ENCODE data around the gene BCKDK. TPM values are rescaled to one million over a fixed set of nuclear protein-coding genes. Genes with fewer than 3 reads are reported as not detected.

BCKDK gene
- polyA plus RNA-seq, 3 donors from 2014 or later, result 21.4 to 50.3 (median 30.1) TPM

DNA sequence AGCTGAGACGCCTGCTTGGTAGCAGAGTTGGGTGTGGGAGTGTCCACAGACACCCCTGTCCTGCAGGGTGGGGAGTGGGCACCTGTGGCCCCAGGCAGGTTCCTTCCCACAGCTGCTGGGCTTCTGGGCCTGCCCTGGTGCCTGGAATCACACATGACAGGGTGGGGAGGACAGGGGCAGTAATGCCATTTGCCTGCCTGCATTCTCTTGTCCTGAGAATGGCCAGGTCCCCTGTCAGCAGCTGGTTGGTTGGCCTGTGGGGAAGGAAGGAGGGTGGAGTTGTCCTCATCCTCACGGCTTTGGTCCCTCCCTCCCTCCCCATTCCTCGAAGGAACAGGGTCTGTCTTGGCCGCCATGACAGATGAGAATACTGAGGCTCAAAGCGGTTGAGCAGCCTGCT lies 24.6 kb upstream of the BCKDK start:
- H3K27ac Mint-ChIP-seq, result peak overlapping the region in 1 of 6 donors; percentile 22
- H3K4me3 Mint-ChIP-seq, result no peak overlapping the region

DNA sequence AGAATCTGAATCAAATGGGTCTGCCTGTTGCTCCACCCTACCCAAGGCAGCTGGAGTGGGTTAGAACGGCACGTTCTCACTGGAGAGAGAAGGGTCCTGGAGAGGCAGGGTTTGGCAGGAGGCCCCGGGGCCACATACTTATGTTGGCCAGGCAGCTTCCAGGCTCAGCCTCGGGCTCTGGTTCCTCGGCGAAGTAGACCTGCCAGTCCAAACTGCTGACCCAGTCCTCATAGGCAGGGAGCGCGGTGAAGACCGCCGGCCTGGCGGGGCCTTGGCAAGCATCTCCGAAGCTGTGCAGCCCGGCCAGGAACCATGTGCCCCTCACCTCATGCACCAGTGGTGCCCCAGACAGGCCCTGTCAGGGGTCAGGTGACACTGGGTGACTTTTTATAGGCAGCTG lies 24.2 kb upstream of the BCKDK start:
- Mint-ChIP-seq H3K4me3 (no peak overlapping the region), H3K27ac (no peak overlapping the region), H3K27me3 (ENCODE audit: low read depth in 3 of 3) (peaks cover 0 to under 1% (median 0%) of the 10 kb centered on the region in 3 donors), H3K9me3 (no peaks in the 10 kb centered on the region), H3K4me1 (peaks cover 13 to 20% of the 10 kb centered on the region in 2 donors), H3K36me3 (peaks cover 0 to 6% (median 4%) of the 10 kb centered on the region in 3 donors)
- no peak for DNase-seq

More for the DNA sequence above, 24.6 kb upstream of the BCKDK start:
- peaks cover 0 to 6% (median 4%) of the 10 kb centered on the region in 3 donors for H3K36me3 Mint-ChIP-seq
- no peak for DNase-seq
- peaks cover 13 to 22% of the 10 kb centered on the region in 2 donors for H3K4me1 Mint-ChIP-seq
- peaks cover 0 to 3% (median 2%) of the 10 kb centered on the region in 3 donors for H3K27me3 Mint-ChIP-seq (ENCODE audit: low read depth in 3 of 3)
- no peaks in the 10 kb centered on the region for H3K9me3 Mint-ChIP-seq

DNA sequence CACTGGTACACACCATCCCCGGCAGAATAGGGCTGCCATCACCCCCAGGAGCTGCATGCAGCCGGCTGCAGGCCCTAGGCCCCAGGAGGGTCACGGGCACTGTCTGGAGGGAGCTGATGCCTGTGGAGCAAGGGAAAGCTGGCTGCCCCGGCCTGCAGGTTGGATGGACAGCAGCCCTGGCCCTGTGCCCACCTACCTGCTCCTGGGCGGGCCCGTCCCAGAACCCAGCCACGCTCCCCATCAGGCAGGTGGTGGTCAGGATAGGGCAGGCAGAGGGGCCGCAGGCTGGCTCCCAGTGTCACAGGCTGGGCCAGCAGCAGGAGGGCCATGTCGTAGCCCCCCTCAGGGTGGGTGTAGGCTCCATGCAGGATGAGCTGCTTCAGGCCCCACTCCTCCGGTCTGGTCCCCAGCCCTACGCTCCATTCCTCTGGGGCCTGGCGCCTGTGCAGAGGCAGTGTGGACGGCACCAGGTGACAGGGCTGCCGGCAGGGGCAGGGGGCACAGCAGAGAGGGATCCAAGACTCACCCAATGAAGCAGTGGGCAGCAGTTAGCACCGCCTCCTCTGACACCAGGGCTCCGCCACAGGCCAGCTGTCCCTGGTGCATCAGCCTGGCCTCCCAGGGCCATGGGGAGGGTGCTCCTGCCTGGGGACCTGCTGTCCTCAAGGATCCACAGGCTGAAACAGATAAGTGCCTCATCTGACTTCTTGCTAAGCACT lies 23.4 kb upstream of the BCKDK start:
- no peak for DNase-seq

DNA sequence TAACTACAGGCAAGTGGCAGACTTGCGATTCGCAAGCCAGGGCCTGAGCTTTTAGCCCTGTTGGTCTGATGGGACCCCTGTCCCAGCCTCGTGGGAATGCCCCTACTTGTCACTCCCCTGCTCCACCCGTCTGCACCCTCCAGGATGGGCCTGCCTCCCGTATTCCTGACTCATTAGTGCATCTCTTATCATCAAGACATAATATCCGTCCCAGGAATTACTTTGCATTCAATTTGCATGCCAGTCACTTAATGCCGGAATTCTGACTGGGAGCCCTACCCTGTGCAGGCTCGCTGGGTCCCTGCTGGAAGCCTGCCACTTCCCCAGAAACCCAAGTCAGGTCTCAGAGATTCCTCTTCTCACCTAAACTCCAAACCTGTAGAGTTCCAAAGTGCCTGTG lies 22.8 kb upstream of the BCKDK start:
- H3K27ac Mint-ChIP-seq, result peak overlapping the region in 1 of 6 donors; percentile 55
- DNase-seq, result no peak
- H3K4me3 Mint-ChIP-seq, result no peak overlapping the region
- H3K36me3 Mint-ChIP-seq, result peaks cover 0 to 6% (median 4%) of the 10 kb centered on the region in 3 donors
- peaks cover 6 to 12% of the 10 kb centered on the region in 2 donors for H3K4me1 Mint-ChIP-seq
- H3K27me3 Mint-ChIP-seq (ENCODE audit: low read depth in 3 of 3), result no peaks in the 10 kb centered on the region
- H3K9me3 Mint-ChIP-seq, result no peaks in the 10 kb centered on the region

More for the DNA sequence above, 23.4 kb upstream of the BCKDK start:
- H3K27me3 Mint-ChIP-seq (ENCODE audit: low read depth in 3 of 3), result no peaks in the 10 kb centered on the region
- peak overlapping the region in 1 of 6 donors; percentile 55 for H3K27ac Mint-ChIP-seq
- no peak overlapping the region for H3K4me3 Mint-ChIP-seq
- peaks cover 0 to 6% (median 4%) of the 10 kb centered on the region in 3 donors for H3K36me3 Mint-ChIP-seq
- H3K9me3 Mint-ChIP-seq, result no peaks in the 10 kb centered on the region
- peaks cover 6 to 13% of the 10 kb centered on the region in 2 donors for H3K4me1 Mint-ChIP-seq

DNA sequence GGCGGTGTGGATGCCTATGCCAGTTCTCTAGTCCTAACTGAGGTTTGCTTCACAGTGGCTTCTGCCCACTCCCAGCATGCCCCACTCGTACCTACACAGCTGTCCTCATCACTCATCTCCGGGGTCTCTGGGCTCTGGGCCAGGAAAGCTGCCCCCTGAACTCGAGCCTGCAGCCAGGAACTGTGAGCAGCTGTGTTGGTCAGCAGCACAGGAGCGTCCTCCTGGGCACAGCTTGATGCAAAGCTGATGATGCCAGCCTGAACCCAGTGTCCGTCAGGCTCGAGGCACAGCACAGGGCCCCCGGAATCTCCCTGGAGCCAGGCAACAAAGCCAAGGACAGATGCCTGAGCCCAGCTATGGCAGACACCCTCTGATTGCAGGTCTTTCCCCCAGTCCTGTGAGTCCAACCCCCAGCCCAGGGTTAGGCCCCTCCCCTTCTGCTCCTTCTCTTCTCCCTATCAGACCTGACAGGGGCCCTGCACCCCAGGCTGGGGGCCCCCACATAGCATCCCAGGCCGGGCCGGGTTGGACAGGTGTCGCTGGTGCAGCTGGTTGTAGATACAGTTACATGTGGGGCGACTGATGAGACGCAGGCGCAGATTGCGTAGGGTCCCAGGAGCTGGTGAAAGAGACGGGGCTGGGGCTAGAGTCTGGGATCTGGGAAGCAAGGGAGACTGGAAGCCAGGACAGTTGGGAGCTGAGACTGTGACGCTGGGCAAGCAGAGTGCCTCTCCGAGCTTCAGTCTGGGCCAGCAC lies 22.1 kb upstream of the BCKDK start:
- Mint-ChIP-seq H3K4me3 (no peak overlapping the region), H3K27me3 (ENCODE audit: low read depth in 3 of 3) (no peaks in the 10 kb centered on the region), H3K27ac (peak overlapping the region in 2 of 6 donors; percentile 7 to 50), H3K9me3 (no peaks in the 10 kb centered on the region), H3K4me1 (peaks cover 3 to 6% of the 10 kb centered on the region in 2 donors), H3K36me3 (peaks cover 0 to 6% (median 4%) of the 10 kb centered on the region in 3 donors)
- no peak for DNase-seq

DNA sequence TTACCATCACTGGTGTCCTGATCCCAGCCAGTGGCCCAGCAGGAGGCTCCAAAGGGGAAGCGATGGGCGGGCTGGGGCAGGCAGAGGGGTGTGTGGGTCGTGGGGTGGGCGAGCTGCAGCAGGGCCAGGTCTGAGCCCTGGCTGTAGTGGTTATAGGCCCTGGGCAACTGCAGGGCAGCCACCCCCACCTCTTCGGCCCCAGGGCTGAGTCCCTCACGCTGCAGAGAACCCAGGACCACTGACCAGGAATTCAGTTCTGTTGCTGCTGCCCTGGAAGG lies 21.6 kb upstream of the BCKDK start:
- peaks cover 0 to 6% (median 4%) of the 10 kb centered on the region in 3 donors for H3K36me3 Mint-ChIP-seq
- H3K4me3 Mint-ChIP-seq, result no peak overlapping the region
- H3K27me3 Mint-ChIP-seq (ENCODE audit: low read depth in 3 of 3), result no peaks in the 10 kb centered on the region
- peaks cover 3 to 6% of the 10 kb centered on the region in 2 donors for H3K4me1 Mint-ChIP-seq
- no peaks in the 10 kb centered on the region for H3K9me3 Mint-ChIP-seq
- no peak for DNase-seq
- H3K27ac Mint-ChIP-seq, result no peak overlapping the region

DNA sequence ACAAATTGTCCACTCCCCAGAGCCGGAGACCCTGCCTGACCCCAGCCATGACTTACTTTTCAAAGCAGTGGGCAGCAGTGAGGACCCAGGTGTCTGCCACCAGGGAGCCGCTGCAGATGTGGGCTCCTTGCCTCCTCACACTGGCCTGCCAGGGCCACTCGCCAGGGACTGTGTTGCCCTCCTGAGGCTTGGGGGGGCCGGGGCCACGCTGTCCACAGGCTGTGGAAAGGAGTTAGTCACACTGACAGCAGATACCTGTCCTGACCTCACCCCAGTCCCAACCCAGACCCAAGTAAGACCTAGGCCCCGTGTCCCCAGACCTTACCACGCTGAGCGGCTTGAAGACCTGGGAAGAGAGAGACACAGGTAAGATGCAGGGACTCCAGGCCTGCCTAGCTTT lies 20.7 kb upstream of the BCKDK start:
- Mint-ChIP-seq H3K4me3 (no peak overlapping the region), H3K27ac (no peak overlapping the region), H3K36me3 (peaks cover 0 to 4% (median 3%) of the 10 kb centered on the region in 3 donors), H3K27me3 (ENCODE audit: low read depth in 3 of 3) (no peaks in the 10 kb centered on the region), H3K4me1 (no peaks in the 10 kb centered on the region), H3K9me3 (no peaks in the 10 kb centered on the region)
- DNase-seq, result no peak

DNA sequence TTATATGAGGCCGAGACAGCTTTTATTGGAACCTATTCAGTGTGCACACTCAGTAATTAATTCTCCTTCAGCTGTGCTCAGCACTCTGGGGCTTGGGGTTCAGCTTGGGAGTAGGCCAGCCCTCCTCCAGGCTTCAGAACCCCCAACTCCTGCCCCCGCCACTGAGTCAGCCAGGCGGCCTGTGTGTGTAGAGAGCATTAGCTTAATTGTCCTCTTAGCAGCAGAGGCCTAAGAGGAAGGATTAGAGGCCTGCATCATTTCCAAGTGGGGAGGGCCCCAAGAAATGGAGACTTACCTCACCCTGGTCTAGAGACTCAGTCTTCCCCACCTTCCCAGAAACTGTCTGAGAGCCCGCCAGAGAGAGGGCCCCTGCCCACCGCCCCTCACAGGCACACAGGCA lies 20.2 kb upstream of the BCKDK start:
- Mint-ChIP-seq H3K4me3 (no peak overlapping the region), H3K9me3 (no peaks in the 10 kb centered on the region), H3K27ac (no peak overlapping the region), H3K27me3 (ENCODE audit: low read depth in 3 of 3) (no peaks in the 10 kb centered on the region), H3K4me1 (no peaks in the 10 kb centered on the region), H3K36me3 (peaks cover 0 to 4% (median 3%) of the 10 kb centered on the region in 3 donors)
- DNase-seq, result no peak

DNA sequence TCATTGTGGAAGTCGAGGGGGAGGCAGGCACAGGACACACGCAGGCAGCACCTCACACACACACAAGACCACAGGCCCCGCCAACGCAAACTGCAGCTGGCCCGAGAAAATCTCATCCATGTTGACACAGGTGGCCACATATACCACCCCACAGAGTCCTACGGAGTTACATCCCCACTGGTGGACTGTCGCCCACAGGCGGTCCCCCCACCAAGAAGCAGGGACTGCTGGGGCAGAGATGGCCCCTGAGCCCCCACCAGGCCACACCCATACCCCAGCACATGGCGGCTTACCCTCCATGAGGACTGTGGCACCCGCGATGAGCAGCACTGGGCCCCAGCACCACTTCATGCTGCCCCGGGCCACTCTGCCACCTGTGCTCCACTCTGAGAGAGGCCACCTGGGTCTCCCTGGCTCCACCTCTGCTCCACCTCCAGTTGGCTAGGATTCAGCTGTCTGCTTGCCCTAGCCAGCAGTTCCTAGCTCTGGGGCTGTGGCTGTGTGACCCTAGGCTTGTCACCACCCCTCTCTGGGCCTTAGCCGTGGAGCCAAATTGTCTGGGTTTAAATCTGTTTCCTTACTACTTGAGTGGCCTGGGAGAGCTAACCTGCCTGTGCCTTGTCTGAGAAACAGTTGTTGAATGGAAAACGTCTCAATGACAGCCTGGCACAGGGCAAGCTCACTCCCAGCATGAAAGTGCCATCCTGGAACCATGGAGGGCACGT lies 19.6 kb upstream of the BCKDK start, which contains the start of gene PRSS53:
PRSS53 (minus strand) TSS at position 485 of the 725 bp plus-strand sequence; CDS start at position 351, 134 bp downstream.
- Mint-ChIP-seq H3K27ac (peak within 1 kb of the TSS in 1 of 6 donors; percentile 40), H3K27me3 (ENCODE audit: low read depth in 3 of 3) (no peaks in the 10 kb centered on the region), H3K9me3 (no peaks in the 10 kb centered on the region), H3K4me3 (no peak within 1 kb of the TSS), H3K36me3 (peaks cover 0 to 4% (median 3%) of the 10 kb centered on the region in 3 donors), H3K4me1 (peaks cover under 1 to 3% of the 10 kb centered on the region in 2 donors)
- DNase-seq, result no peak

DNA sequence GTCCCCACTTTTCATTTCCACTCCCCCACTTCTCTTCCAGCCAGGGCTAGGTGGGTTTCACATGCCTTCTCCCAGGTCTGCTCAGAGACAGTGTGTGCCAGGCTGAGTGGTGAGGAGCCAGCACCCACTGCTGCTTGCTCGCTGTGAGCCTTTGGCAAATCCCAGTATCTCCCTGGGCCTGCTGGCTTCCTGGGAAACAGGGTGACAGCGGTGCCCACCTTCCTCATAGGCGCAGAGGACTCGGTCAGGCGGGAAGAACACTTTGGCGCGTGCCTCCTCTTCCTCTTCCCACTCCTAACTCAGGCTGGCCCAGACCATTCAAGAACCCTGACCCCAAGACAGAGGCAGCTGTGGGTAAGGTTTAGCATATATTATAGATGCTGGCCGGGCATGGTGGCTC lies 19.0 kb upstream of the BCKDK start:
- Mint-ChIP-seq H3K4me3 (no peak overlapping the region), H3K9me3 (no peaks in the 10 kb centered on the region), H3K27ac (no peak overlapping the region), H3K4me1 (peaks cover 6 to 8% of the 10 kb centered on the region in 2 donors), H3K27me3 (ENCODE audit: low read depth in 3 of 3) (peaks cover 0 to 1% (median 0%) of the 10 kb centered on the region in 3 donors), H3K36me3 (peaks cover 0 to 4% (median 3%) of the 10 kb centered on the region in 3 donors)
- no peak for DNase-seq

DNA sequence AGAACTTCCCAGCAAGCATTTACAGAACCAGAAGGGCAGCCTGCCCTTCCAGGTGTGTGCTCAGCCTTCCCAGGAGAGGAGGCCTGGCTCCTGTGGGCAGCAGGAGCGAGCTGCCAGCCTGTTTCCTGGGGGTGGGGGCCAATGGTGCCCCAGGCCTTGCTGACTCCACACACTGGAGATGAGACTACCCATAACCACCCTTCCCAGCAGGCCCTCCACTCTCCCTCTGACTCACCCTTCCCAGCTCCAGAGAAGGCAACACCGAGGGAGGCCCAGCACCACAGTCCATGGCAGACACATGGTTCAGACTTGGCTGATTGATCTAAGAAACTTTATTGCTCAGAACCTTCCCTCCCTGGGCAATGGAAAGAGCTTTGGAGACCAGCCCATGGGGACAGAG lies 17.6 kb upstream of the BCKDK start:
- Mint-ChIP-seq H3K36me3 (peaks cover 0 to 2% (median under 1%) of the 10 kb centered on the region in 3 donors), H3K9me3 (no peaks in the 10 kb centered on the region), H3K27me3 (ENCODE audit: low read depth in 3 of 3) (peaks cover 7 to 9% (median 7%) of the 10 kb centered on the region in 3 donors), H3K27ac (no peak overlapping the region), H3K4me3 (no peak overlapping the region), H3K4me1 (peaks cover 19% of the 10 kb centered on the region in 2 donors)
- no peak for DNase-seq

DNA sequence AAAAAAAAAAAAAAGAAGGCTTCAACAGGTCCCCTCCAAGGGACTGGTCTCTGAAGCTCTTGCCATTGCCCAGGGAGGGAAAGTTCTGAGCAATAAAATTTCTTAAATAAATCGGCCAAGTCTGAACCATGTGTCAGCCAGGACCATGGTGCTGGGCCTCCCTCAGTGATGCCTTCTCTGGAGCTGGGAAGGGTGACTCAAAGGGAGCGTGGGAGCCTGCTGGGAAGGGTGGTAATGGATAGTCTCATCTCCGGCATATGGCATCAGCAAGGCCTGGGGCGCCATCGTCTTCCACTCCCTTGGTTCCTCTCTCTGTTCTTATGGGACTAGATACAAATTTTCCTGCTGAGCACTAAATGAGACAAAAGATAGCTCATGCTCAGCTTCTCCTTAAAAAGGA lies 15.9 kb upstream of the BCKDK start:
- Mint-ChIP-seq H3K27me3 (ENCODE audit: low read depth in 3 of 3) (peaks cover 10 to 12% (median 10%) of the 10 kb centered on the region in 3 donors), H3K27ac (peak overlapping the region in 1 of 6 donors; percentile 28), H3K4me1 (peaks cover 22 to 30% of the 10 kb centered on the region in 2 donors), H3K4me3 (peak overlapping the region in 4 of 5 donors; percentile 25 to 53 (median 38)), H3K36me3 (no peaks in the 10 kb centered on the region), H3K9me3 (no peaks in the 10 kb centered on the region)
- DNase-seq, result no peak

DNA sequence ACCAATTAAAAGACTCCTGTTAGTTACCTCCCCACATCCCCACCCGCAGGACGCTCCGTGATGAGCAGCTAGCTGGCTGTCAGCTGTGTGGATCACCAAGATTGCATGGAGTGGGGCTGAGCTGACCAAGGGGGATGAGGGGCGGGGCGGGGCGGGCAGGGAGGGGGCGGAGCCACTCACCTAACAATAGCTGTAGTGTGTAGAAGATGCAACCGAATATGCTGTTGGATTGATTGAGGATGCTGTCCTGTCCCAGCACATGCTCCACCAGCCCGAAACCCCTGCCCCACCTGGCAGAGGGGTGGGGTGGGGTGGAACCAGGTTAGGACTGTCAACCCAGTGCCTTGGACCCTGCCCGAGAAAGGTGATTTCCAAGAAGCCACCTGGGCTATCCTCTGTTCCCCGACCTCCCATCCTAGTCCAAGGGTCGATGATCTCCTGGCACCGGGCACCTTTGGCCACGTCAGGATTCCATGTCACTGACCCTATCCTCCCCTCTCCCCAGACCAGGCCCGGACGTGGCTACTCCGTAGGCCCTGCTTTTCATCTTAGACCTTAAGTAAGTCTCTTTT lies 15.0 kb upstream of the BCKDK start:
- Mint-ChIP-seq H3K4me1 (peaks cover 22 to 30% of the 10 kb centered on the region in 2 donors), H3K9me3 (no peaks in the 10 kb centered on the region), H3K27ac (peak overlapping the region in 1 of 6 donors; percentile 50), H3K4me3 (peak overlapping the region in 4 of 5 donors; percentile 33 to 56 (median 39)), H3K27me3 (ENCODE audit: low read depth in 3 of 3) (peaks cover 10 to 12% (median 12%) of the 10 kb centered on the region in 3 donors), H3K36me3 (no peaks in the 10 kb centered on the region)
- DNase-seq, result no peak
